Breast epithelium (tissue), 4 donors: ENCODE measurements around the gene TNFSF11. TPM values are rescaled to one million over a fixed set of nuclear protein-coding genes. Genes with fewer than 3 reads are reported as not detected.
A peak's percentile ranks its signal among the peaks of the same experiment; 100 is the strongest.

Experiments used
- DNase-seq, 2 donors: peaks; one replicate each; pipeline ENCODE4 v3.0.0-alpha.2; 2019; ENCODE audit warnings: low spot score in 2 of 2
- H3K27ac ChIP-seq, 2 donors: fragments of 200-600 bp; sonication (generic) in 1 of 2; one replicate each; pipeline ENCODE4 v1.5.1; 2016 to 2019; ENCODE audit warnings: mild to moderate bottlenecking in 1 of 2
- H3K27me3 ChIP-seq, 2 donors: fragments of 200-600 bp; sonication (generic) in 1 of 2; one replicate each; pipeline versions ENCODE4 v1.5.1 to v1.6.0; 2017 to 2019; ENCODE audit warnings: control low read depth in 1 of 2, mild to moderate bottlenecking in 1 of 2
- H3K36me3 ChIP-seq: fragments of 200-600 bp; one replicate; pipeline ENCODE4 v1.5.1; 2019
- H3K4me1 ChIP-seq, 2 donors: fragments of 200-600 bp; sonication (generic); one replicate each; pipeline ENCODE4 v1.5.1; 2016 to 2019; ENCODE audit warnings: control low read depth in 1 of 2
- H3K4me3 ChIP-seq, 3 donors: fragments of 200-600 bp; sonication (generic); 1 replicate in 2 of 3; 2 replicates in 1 of 3; pipeline ENCODE4 v1.5.1; 2016 to 2019; ENCODE audit warnings: mild to moderate bottlenecking in 3 of 3, moderate library complexity in 2 of 3
- H3K9me3 ChIP-seq, 2 donors: fragments of 200-600 bp; sonication (generic) in 1 of 2; one replicate each; pipeline ENCODE4 v1.5.1; 2016 to 2019; ENCODE audit warnings: control low read depth in 1 of 2
- CTCF ChIP-seq, 3 donors: fragments of 450-650 bp; IDR thresholded peaks; one replicate each; pipeline ENCODE4 v1.5.1; 2016 to 2017; ENCODE audit warnings: antibody characterized with exemption in 3 of 3, mild to moderate bottlenecking in 3 of 3, moderate library complexity in 3 of 3
- POLR2A ChIP-seq: fragments of 450-650 bp; IDR thresholded peaks from one replicate; pipeline ENCODE4 v1.6.1; 2016; ENCODE audit warnings: antibody characterized with exemption, mild to moderate bottlenecking, moderate library complexity
- POLR2AphosphoS5 ChIP-seq, 3 donors: sonication (generic); formaldehyde crosslinking; IDR thresholded peaks; one replicate each; pipeline ENCODE4 v1.6.1; 2017; ENCODE audit warnings: antibody characterized with exemption in 3 of 3
- intact Hi-C: fragments of 100-400 bp; cut with DNase I; formaldehyde crosslinking; loops from one replicate; pipeline ENCODE4 v1.15.1; 2023; ENCODE audit warnings: low total_unique reads
- total RNA-seq, 3 donors: library from RNA; depleted of rRNA; stranded (reverse); fragments of >200 nt; gene quantifications; one replicate each; pipeline ENCODE4 v1.1.0, GENCODE V29; 2016

The TNFSF11 gene
- total RNA-seq, 3 donors from 2014 or later, result 0.98 to 1.9 TPM; not detected in 1

- no peak for DNase-seq
- Histone ChIP-seq H3K27ac (no peak overlapping the region), H3K36me3 (no peaks in the 10 kb centered on the region), H3K4me1 (no peaks in the 10 kb centered on the region), H3K9me3 (peaks cover 0 to 5% of the 10 kb centered on the region in 2 donors), H3K27me3 (peaks cover 0 to 36% of the 10 kb centered on the region in 2 donors), H3K4me3 (peak overlapping the region; percentile 27 to 63 (median 49))
- intact Hi-C loops, result no loop called here
- TF ChIP-seq POLR2AphosphoS5 (IDR thresholded peaks at IDR 0.05) (no peak), CTCF (IDR thresholded peaks at IDR 0.05) (no peak), POLR2A (no peak)
These were observed 721 bp downstream of the TNFSF11 start for GRCh38 chr13:42574435-42575311.

- intact Hi-C loops, result no loop called here
- TF ChIP-seq POLR2AphosphoS5 (IDR thresholded peaks at IDR 0.05) (no peak), POLR2A (no peak), CTCF (IDR thresholded peaks at IDR 0.05) (no peak)
- Histone ChIP-seq H3K36me3 (no peaks in the 10 kb centered on the region), H3K27ac (no peak overlapping the region), H3K27me3 (peaks cover 0 to 40% of the 10 kb centered on the region in 2 donors), H3K9me3 (peaks cover 0 to 5% of the 10 kb centered on the region in 2 donors), H3K4me1 (no peaks in the 10 kb centered on the region), H3K4me3 (no peak overlapping the region)
- no peak for DNase-seq
These were observed 2.0 kb downstream of the TNFSF11 start for GRCh38 chr13:42575938-42576337.

- no peaks in the 10 kb centered on the region for H3K9me3 ChIP-seq
- no peaks in the 10 kb centered on the region for H3K4me1 ChIP-seq
- intact Hi-C loops, result no loop called here
- no peaks in the 10 kb centered on the region for H3K36me3 ChIP-seq
- H3K4me3 ChIP-seq, result no peak overlapping the region
- DNase-seq, result no peak
- H3K27me3 ChIP-seq, result peaks cover 0 to 42% of the 10 kb centered on the region in 2 donors
- TF ChIP-seq POLR2A (no peak), CTCF (IDR thresholded peaks at IDR 0.05) (no peak), POLR2AphosphoS5 (IDR thresholded peaks at IDR 0.05) (no peak)
- no peak overlapping the region for H3K27ac ChIP-seq
These were observed 3.6 kb downstream of the TNFSF11 start for GRCh38 chr13:42577538-42577937.

DNA sequence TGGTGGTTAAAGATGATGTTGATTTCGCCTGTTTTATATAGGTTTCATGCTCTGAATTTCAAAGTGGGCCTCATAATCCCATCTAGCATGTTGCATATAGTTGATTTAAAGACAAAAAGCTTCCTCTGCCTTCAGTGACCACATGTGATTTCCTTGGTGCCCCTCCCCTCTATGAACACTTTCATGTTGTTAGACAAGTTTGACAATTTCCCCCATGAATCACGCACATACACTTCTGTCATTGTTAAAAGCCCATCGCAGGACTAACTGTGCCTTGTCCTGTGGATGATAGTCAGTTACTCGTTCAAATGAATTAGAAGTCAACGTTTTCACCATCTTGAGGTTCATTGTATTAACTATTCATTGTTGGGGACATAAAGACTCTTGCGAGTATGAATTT is 6.7 kb downstream of the TNFSF11 start:
- Histone ChIP-seq H3K4me1 (no peaks in the 10 kb centered on the region), H3K27me3 (peaks cover 0 to 19% of the 10 kb centered on the region in 2 donors), H3K36me3 (no peaks in the 10 kb centered on the region), H3K4me3 (no peak overlapping the region), H3K27ac (no peak overlapping the region), H3K9me3 (no peaks in the 10 kb centered on the region)
- TF ChIP-seq POLR2A (no peak), CTCF (IDR thresholded peaks at IDR 0.05) (no peak), POLR2AphosphoS5 (IDR thresholded peaks at IDR 0.05) (no peak)
- no peak for DNase-seq
- intact Hi-C loops, result no loop called here

GRCh38 chr13:42581427-42581826 is 7.5 kb downstream of the TNFSF11 start:
- Histone ChIP-seq H3K4me3 (no peak overlapping the region), H3K9me3 (no peaks in the 10 kb centered on the region), H3K27me3 (peaks cover 0 to 12% of the 10 kb centered on the region in 2 donors), H3K36me3 (no peaks in the 10 kb centered on the region), H3K27ac (no peak overlapping the region), H3K4me1 (no peaks in the 10 kb centered on the region)
- DNase-seq, result no peak
- no peak for TF ChIP-seq POLR2A
- no peak for TF ChIP-seq POLR2AphosphoS5 (IDR thresholded peaks at IDR 0.05)
- TF ChIP-seq CTCF (IDR thresholded peaks at IDR 0.05), result no peak
- intact Hi-C loops, result no loop called here
